IMR-90 (cell line): ENCODE measurements around the gene SSU72. TPM values are rescaled to one million over a fixed set of nuclear protein-coding genes. Genes with fewer than 3 reads are reported as not detected.

Experiments
- ATAC-seq: fragments of 200-7000 bp; cut with Tn5 transposase; 2 replicates; pipeline ENCODE4 v1.9.1; 2020; ENCODE audit warnings: low read depth, mild to moderate bottlenecking, moderate library complexity
- BruUV-seq: library from RNA; stranded (reverse); fragments of 400-500 nt; replicated peaks from 2 replicates; lab custom pipeline; 2021; lab: Mats Ljungman, UMichigan
- CTCF ChIA-PET: fragments of 300-600 bp; formaldehyde crosslinking; extraction: SDS; loops from one replicate; lab custom pipeline; 2021; ENCODE audit warnings: antibody characterized with exemption; lab: Yijun Ruan, JAX
- POLR2A ChIA-PET: fragments of 300-600 bp; sonication (Branson Sonifier 250); formaldehyde crosslinking; loops from one replicate; lab custom pipeline; 2022; ENCODE audit warnings: antibody characterized with exemption; ENCODE audit not compliant: unreplicated experiment; lab: Charles Lee
- DNase-seq: peaks from one replicate; pipeline ENCODE4 v3.0.0; 2013
- H2AFZ ChIP-seq: replicated peaks from 2 replicates; pipeline ENCODE3; 2013; ENCODE audit warnings: low read length, mild to moderate bottlenecking; ENCODE audit not compliant: poor library complexity
- H2AK5ac ChIP-seq: 2 replicates; pipeline ENCODE4 v1.6.1; 2013; ENCODE audit warnings: low read depth, low read length, inconsistent platforms
- H2AK9ac ChIP-seq: replicated peaks from 2 replicates; pipeline ENCODE3; 2013; ENCODE audit warnings: mild to moderate bottlenecking, low read depth, low read length, moderate library complexity; ENCODE audit not compliant: poor library complexity
- H2BK120ac ChIP-seq: 2 replicates; pipeline ENCODE4 v1.6.1; 2013; ENCODE audit warnings: low read depth, low read length, inconsistent platforms
- H2BK15ac ChIP-seq: 3 replicates; pipeline ENCODE4 v1.6.1; 2013; ENCODE audit warnings: low read depth, low read length, inconsistent platforms
- H2BK20ac ChIP-seq: 2 replicates; pipeline ENCODE4 v1.6.1; 2013; ENCODE audit warnings: low read depth, mild to moderate bottlenecking, inconsistent platforms, low read length, moderate library complexity
- H2BK5ac ChIP-seq: 2 replicates; pipeline ENCODE4 v1.6.1; 2013; ENCODE audit warnings: mild to moderate bottlenecking, low read depth, low read length, inconsistent platforms; ENCODE audit not compliant: poor library complexity, severe bottlenecking
- H3K14ac ChIP-seq: replicated peaks from 2 replicates; pipeline ENCODE4 v1.6.1; 2013; ENCODE audit warnings: low read depth, low read length, inconsistent platforms
- H3K18ac ChIP-seq: 2 replicates; pipeline ENCODE4 v1.6.1; 2013; ENCODE audit warnings: low read depth, low read length, control low read depth
- H3K23ac ChIP-seq: 2 replicates; pipeline ENCODE4 v1.6.1; 2013; ENCODE audit warnings: low read depth, low read length, inconsistent platforms
- H3K27ac ChIP-seq: 2 replicates; pipeline ENCODE4 v1.5.1; 2013; ENCODE audit warnings: mild to moderate bottlenecking, control low read depth, low read length; ENCODE audit not compliant: insufficient read depth
- H3K27me3 ChIP-seq: 2 replicates; pipeline ENCODE4 v1.6.1; 2013; ENCODE audit warnings: low read length; ENCODE audit not compliant: control insufficient read depth, insufficient read depth
- H3K36me3 ChIP-seq: 2 replicates; pipeline ENCODE4 v1.6.1; 2013; ENCODE audit warnings: low read length, mixed read lengths; ENCODE audit not compliant: control insufficient read depth, insufficient read depth
- H3K4ac ChIP-seq: 2 replicates; pipeline ENCODE4 v1.6.1; 2013; ENCODE audit warnings: low read depth, low read length, inconsistent platforms
- H3K4me1 ChIP-seq: 2 replicates; pipeline ENCODE4 v1.6.1; 2013; ENCODE audit warnings: low read length, mixed read lengths; ENCODE audit not compliant: control insufficient read depth, insufficient read depth
- H3K4me2 ChIP-seq: 2 replicates; pipeline ENCODE4 v1.6.1; 2013; ENCODE audit warnings: low read depth, mild to moderate bottlenecking, control low read depth, low read length, moderate library complexity
- H3K4me3 ChIP-seq: 2 replicates; pipeline ENCODE4 v1.5.1; 2013; ENCODE audit warnings: low read depth, mild to moderate bottlenecking, control low read depth, low read length, moderate library complexity; ENCODE audit not compliant: insufficient read depth
- H3K56ac ChIP-seq: 2 replicates; pipeline ENCODE4 v1.6.1; 2013; ENCODE audit warnings: low read length, inconsistent platforms; ENCODE audit not compliant: insufficient read depth; ENCODE audit errors: extremely low read depth
- H3K79me1 ChIP-seq, 2 experiments: 2 replicates each; pipeline ENCODE4 v1.6.1; 2013; ENCODE audit warnings: low read length in 2 of 2, inconsistent platforms in 1 of 2, low read depth in 1 of 2
- H3K9ac ChIP-seq: 2 replicates; pipeline ENCODE4 v1.6.1; 2013; ENCODE audit warnings: low read depth, low read length, control low read depth
- H3K9me1 ChIP-seq: 2 replicates; pipeline ENCODE4 v1.6.1; 2013; ENCODE audit warnings: low read length, inconsistent platforms; ENCODE audit not compliant: insufficient read depth
- H3K9me3 ChIP-seq: 2 replicates; pipeline ENCODE4 v1.6.1; 2013; ENCODE audit warnings: low read length; ENCODE audit not compliant: control insufficient read depth, insufficient read depth
- H4K20me1 ChIP-seq: 2 replicates; pipeline ENCODE4 v1.6.1; 2013; ENCODE audit warnings: low read length, inconsistent platforms; ENCODE audit not compliant: insufficient read depth
- H4K5ac ChIP-seq: 2 replicates; pipeline ENCODE4 v1.6.1; 2013; ENCODE audit warnings: mild to moderate bottlenecking, low read depth, low read length, control low read depth
- H4K8ac ChIP-seq, 2 experiments: 2 replicates each; pipeline ENCODE4 v1.6.1; 2013; ENCODE audit warnings: low read depth in 2 of 2, low read length in 2 of 2, control low read depth in 1 of 2, inconsistent platforms in 1 of 2
- H4K91ac ChIP-seq: 2 replicates; pipeline ENCODE4 v1.6.1; 2013; ENCODE audit warnings: low read depth, low read length, inconsistent platforms; ENCODE audit not compliant: insufficient read depth
- CHD1 ChIP-seq: IDR thresholded peaks from 2 replicates; pipeline ENCODE4 v1.6.1; 2012; ENCODE audit warnings: low read depth, low read length, improper control_type of control experiment
- RCOR1 ChIP-seq: IDR thresholded peaks from 2 replicates; pipeline ENCODE4 v1.6.1; 2012; ENCODE audit warnings: mild to moderate bottlenecking, low read length, improper control_type of control experiment; ENCODE audit not compliant: insufficient replicate concordance
- WGBS, 2 experiments: methylation state at CpG; one replicate each; pipeline versions ENCODE4 v1.1.5 to v1.1.7; 2013; ENCODE audit warnings: missing lambda C conversion rate in 2 of 2; ENCODE audit not compliant: insufficient read length in 1 of 2; ENCODE audit errors: extremely low coverage in 2 of 2; 5-methylcytosine and 5-hydroxymethylcytosine counted together
- dilution Hi-C: fragments of 300-500 bp; cut with HindIII; formaldehyde crosslinking; loops from one replicate; pipeline ENCODE4 v1.14.3; 2018; ENCODE audit warnings: low sequenced_read_pairs; ENCODE audit not compliant: unreplicated experiment
- in situ Hi-C: fragments of 300-500 bp; cut with MboI; formaldehyde crosslinking; loops from 3 replicates; pipeline ENCODE4 v1.14.3; 2019; ENCODE audit warnings: low sequenced_read_pairs, inconsistent platforms, mixed read lengths
- intact Hi-C: fragments of 100-400 bp; cut with micrococcal nuclease; formaldehyde crosslinking; loops from 2 replicates; pipeline ENCODE4 v1.10.0; 2022
- polyA plus RNA-seq, 3 experiments: library from polyadenylated mRNA; depleted of rRNA; stranded (reverse); fragments of >200 nt; gene quantifications; 2 replicates each; pipeline ENCODE4 v1.2.3, GENCODE V29; 2012; ENCODE audit warnings: low replicate concordance in 1 of 3
- total RNA-seq: library from RNA; depleted of rRNA; stranded (reverse); fragments of >200 nt; gene quantifications from 2 replicates; pipeline ENCODE4 v1.2.3, GENCODE V29; 2012

SSU72 gene
- total and polyA plus RNA-seq, 2 of the 4 experiments (the other 2 are of a cell fraction) = 33.7 to 88.4 TPM

DNA sequence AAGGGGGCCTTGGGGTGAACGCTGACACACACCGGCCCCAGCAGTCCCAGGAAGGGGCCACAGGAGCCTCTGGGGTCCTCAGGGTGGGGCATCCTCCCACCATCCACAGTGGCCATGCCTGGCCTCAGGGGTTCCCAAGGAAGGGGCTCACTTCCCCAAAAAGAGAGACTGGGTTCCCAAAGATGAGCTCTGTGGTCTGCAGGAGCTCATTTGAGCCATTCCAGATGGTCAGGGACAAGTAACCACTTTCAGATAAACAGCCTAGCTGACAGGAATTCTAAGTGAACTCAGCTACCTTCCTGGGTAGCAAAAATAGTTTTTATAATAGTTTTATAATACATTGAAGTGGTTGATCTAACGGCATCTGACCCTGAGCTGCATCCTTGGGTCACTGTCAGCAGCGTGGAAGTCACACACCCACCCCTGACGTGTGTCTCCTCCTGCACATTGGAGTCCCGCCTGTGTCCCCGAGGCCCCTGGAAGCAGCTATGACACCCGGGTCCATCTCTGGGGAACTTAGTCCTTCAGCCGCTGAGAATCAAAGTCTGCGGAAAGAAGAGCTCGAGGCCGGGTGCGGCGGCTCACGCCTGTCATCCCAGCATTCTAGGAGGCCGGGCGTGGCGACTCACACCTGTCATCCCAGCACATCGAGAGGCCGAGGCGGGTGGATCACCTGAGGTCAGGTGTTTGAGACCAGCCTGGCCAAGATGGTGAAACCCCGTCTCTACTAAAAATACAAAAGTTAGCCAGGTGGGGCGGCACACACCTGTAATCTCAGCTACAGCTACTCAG lies 28.5 kb downstream of the SSU72 start:
- H3K9me1 ChIP-seq = no peaks in the 10 kb centered on the region
- H3K56ac ChIP-seq = no peak overlapping the region
- peak overlapping the region; percentile 78 for H2AK9ac ChIP-seq
- no peak overlapping the region for H3K4ac ChIP-seq
- H3K14ac ChIP-seq = no peak overlapping the region
- H3K18ac ChIP-seq = no peak overlapping the region
- ChIA-PET CTCF (no interaction called here), POLR2A (interaction anchor here (0.6 kb wide), 1 partner anchor 39 kb away, joined by 14 read pairs; no protein-coding TSS in a partner anchor)
- H3K4me2 ChIP-seq = no peak overlapping the region
- no peak overlapping the region for H3K9ac ChIP-seq
- in situ Hi-C loops = no loop called here
- no peak overlapping the region for H3K4me3 ChIP-seq
- H2BK5ac ChIP-seq = no peak overlapping the region
- peaks cover 7 to 57% of the 10 kb centered on the region in 2 experiments; a peak in 3 of 4 replicates for H3K79me1 ChIP-seq
- H3K36me3 ChIP-seq = peaks cover 21% of the 10 kb centered on the region
- H4K20me1 ChIP-seq = peaks cover 28% of the 10 kb centered on the region
- 0 out of 2 replicates have a peak overlapping the region, but pooled peaks have one; percentile 29 for H3K23ac ChIP-seq
- ATAC-seq (peak; percentile 30), DNase-seq (peak; percentile 34)
- no peak overlapping the region for H2AFZ ChIP-seq
- TF ChIP-seq CHD1 = no peak
- TF ChIP-seq RCOR1 = no peak
- no peak overlapping the region for H4K91ac ChIP-seq
- H2BK20ac ChIP-seq = no peak overlapping the region
- no peak overlapping the region for H4K5ac ChIP-seq
- intact Hi-C loops = no loop called here
- no peak overlapping the region for H2BK15ac ChIP-seq
- no peak overlapping the region for H2BK120ac ChIP-seq
- no peaks in the 10 kb centered on the region for H3K27me3 ChIP-seq
- H4K8ac ChIP-seq = no peak overlapping the region
- peak overlapping the region; percentile 18; the same call in 1 of the 2 replicates for H3K27ac ChIP-seq
- H3K4me1 ChIP-seq = peaks cover 6% of the 10 kb centered on the region; the same call in 1 of the 2 replicates
- H2AK5ac ChIP-seq = peak overlapping the region; percentile 16; the same call in 1 of the 2 replicates
- H3K9me3 ChIP-seq = no peaks in the 10 kb centered on the region
- no TSS peak for BruUV-seq
- WGBS, 2 experiments = 97% methylated on average over 17 of the region's 23 CpGs; no CpG with 5 or more reads in 1 of the 2 experiments
- dilution Hi-C loops = no loop called here
